GM23338 (cell line): ENCODE results near the gene NELL2. TPM values are rescaled to one million over a fixed set of nuclear protein-coding genes. Genes with fewer than 3 reads are reported as not detected.

Source experiments
- ATAC-seq: fragments of 200-7000 bp; cut with Tn5 transposase; 3 replicates; pipeline ENCODE4 v1.9.1; 2020
- DNase-seq: peaks from one replicate; pipeline ENCODE4 v3.0.0-alpha.2; 2015; ENCODE audit warnings: low spot score
- H2AFZ ChIP-seq: fragments of 200-600 bp; sonication (generic); 2 replicates; pipeline ENCODE4 v1.8.0; 2016; ENCODE audit warnings: antibody characterized with exemption, mild to moderate bottlenecking, moderate library complexity
- H3F3A ChIP-seq: fragments of 200-600 bp; sonication (generic); replicated peaks from 2 replicates; pipeline ENCODE4 v1.8.0; 2017; ENCODE audit warnings: antibody characterized with exemption, mixed run types, low read depth
- H3K27ac ChIP-seq: fragments of 200-600 bp; sonication (generic); 2 replicates; pipeline ENCODE4 v1.6.1; 2016; ENCODE audit warnings: low read depth
- H3K27me3 ChIP-seq: fragments of 200-600 bp; sonication (generic); 2 replicates; pipeline ENCODE4 v1.8.0; 2016; ENCODE audit warnings: mild to moderate bottlenecking, mixed run types, moderate library complexity; ENCODE audit not compliant: insufficient read depth
- H3K36me3 ChIP-seq: fragments of 200-600 bp; sonication (generic); 2 replicates; pipeline ENCODE4 v1.8.0; 2016; ENCODE audit warnings: mild to moderate bottlenecking; ENCODE audit not compliant: insufficient read depth
- H3K4me1 ChIP-seq: fragments of 200-600 bp; sonication (generic); 2 replicates; pipeline ENCODE4 v1.8.0; 2016; ENCODE audit warnings: mild to moderate bottlenecking, moderate library complexity; ENCODE audit not compliant: insufficient read depth
- H3K4me2 ChIP-seq: fragments of 200-600 bp; sonication (generic); 2 replicates; pipeline ENCODE4 v1.7.1; 2017; ENCODE audit warnings: mixed run types
- H3K4me3 ChIP-seq: fragments of 200-600 bp; sonication (generic); 2 replicates; pipeline ENCODE4 v1.6.1; 2016; ENCODE audit warnings: mixed run types
- H3K79me2 ChIP-seq: fragments of 200-600 bp; sonication (generic); replicated peaks from 2 replicates; pipeline ENCODE4 v1.8.0; 2017; ENCODE audit warnings: mild to moderate bottlenecking; ENCODE audit not compliant: insufficient read depth
- H3K9me2 ChIP-seq: fragments of 200-600 bp; sonication (generic); 2 replicates; pipeline ENCODE4 v1.8.0; 2017; ENCODE audit not compliant: insufficient read depth
- H4K20me1 ChIP-seq: fragments of 200-600 bp; sonication (generic); replicated peaks from 2 replicates; pipeline ENCODE4 v1.8.0; 2017; ENCODE audit warnings: mild to moderate bottlenecking; ENCODE audit not compliant: insufficient read depth
- H3K27ac Mint-ChIP-seq: 2 replicates; pipeline ENCODE4 v1.8.0; 2020; ENCODE audit warnings: inconsistent platforms, mild to moderate bottlenecking, moderate library complexity, mixed read lengths
- H3K27me3 Mint-ChIP-seq: 3 replicates; pipeline ENCODE4 v1.8.0; 2022; ENCODE audit warnings: low read depth, mild to moderate bottlenecking, moderate library complexity, mixed read lengths, inconsistent platforms; ENCODE audit not compliant: insufficient read depth, poor library complexity
- H3K36me3 Mint-ChIP-seq: 3 replicates; pipeline ENCODE4 v1.8.0; 2021; ENCODE audit warnings: low read depth, mild to moderate bottlenecking, inconsistent platforms, moderate library complexity, mixed read lengths
- H3K4me1 Mint-ChIP-seq: 3 replicates; pipeline ENCODE4 v1.8.0; 2020; ENCODE audit warnings: mild to moderate bottlenecking, inconsistent platforms, mixed read lengths
- H3K4me3 Mint-ChIP-seq: 3 replicates; pipeline ENCODE4 v1.8.0; 2021; ENCODE audit warnings: moderate library complexity, mild to moderate bottlenecking, inconsistent platforms, mixed read lengths
- H3K9me3 Mint-ChIP-seq: 3 replicates; pipeline ENCODE4 v1.8.0; 2020; ENCODE audit warnings: moderate library complexity, mild to moderate bottlenecking, inconsistent platforms, mixed read lengths
- CREB1 ChIP-seq: fragments of 250-450 bp; sonication (Bioruptor Pico); IDR thresholded peaks from 2 replicates; pipeline ENCODE4 v1.5.0; 2020; ENCODE audit warnings: low read depth, mild to moderate bottlenecking, moderate library complexity
- CTCF ChIP-seq, 2 experiments: fragments of 200-600 bp in 1 of 2; sonication (generic) in 1 of 2; conservative IDR thresholded peaks; 2 replicates each; pipeline versions ENCODE4 v1.5.1 to v1.6.1; 2016 to 2017; ENCODE audit warnings: antibody characterized with exemption in 2 of 2, low read depth in 2 of 2, mild to moderate bottlenecking in 2 of 2, moderate library complexity in 1 of 2
- ETS1 ChIP-seq: IDR thresholded peaks from 2 replicates; pipeline ENCODE4 v1.6.1; 2016; ENCODE audit warnings: antibody characterized with exemption
- EZH2 ChIP-seq: fragments of 200-600 bp; sonication (generic); IDR thresholded peaks from one replicate; pipeline ENCODE4 v1.8.0; 2017; ENCODE audit warnings: antibody characterized with exemption, mild to moderate bottlenecking, low read depth; ENCODE audit not compliant: unreplicated experiment
- EZH2phosphoT487 ChIP-seq: fragments of 200-600 bp; sonication (generic); IDR thresholded peaks from one replicate; pipeline ENCODE4 v1.8.1; 2018; ENCODE audit warnings: antibody characterized with exemption; ENCODE audit not compliant: unreplicated experiment
- JUNB ChIP-seq: IDR thresholded peaks from one replicate; pipeline ENCODE4 v1.6.1; 2016; ENCODE audit warnings: antibody characterized with exemption; ENCODE audit not compliant: unreplicated experiment
- NANOG ChIP-seq: IDR thresholded peaks from 2 replicates; pipeline ENCODE4 v1.6.1; 2016; ENCODE audit warnings: antibody characterized with exemption, borderline replicate concordance
- POLR2AphosphoS5 ChIP-seq: IDR thresholded peaks from 2 replicates; pipeline ENCODE4 v1.6.1; 2016; ENCODE audit warnings: antibody characterized with exemption, low read depth
- REST ChIP-seq: IDR thresholded peaks from one replicate; pipeline ENCODE4 v1.6.1; 2018; ENCODE audit warnings: antibody characterized with exemption; ENCODE audit not compliant: unreplicated experiment
- STAT1 ChIP-seq: IDR thresholded peaks from one replicate; pipeline ENCODE4 v1.6.1; 2016; ENCODE audit warnings: antibody characterized with exemption; ENCODE audit not compliant: unreplicated experiment
- ZNF114 ChIP-seq: fragments of 250-450 bp; sonication (Bioruptor Pico); IDR thresholded peaks from 2 replicates; pipeline ENCODE4 v1.5.0; 2020; ENCODE audit warnings: mild to moderate bottlenecking, moderate library complexity
- ZNF331 ChIP-seq: fragments of 250-450 bp; sonication (Bioruptor Pico); IDR thresholded peaks from 2 replicates; pipeline ENCODE4 v1.5.0; 2020; ENCODE audit warnings: low read depth, mild to moderate bottlenecking, moderate library complexity
- ZNF462 ChIP-seq: fragments of 250-450 bp; sonication (Bioruptor Pico); IDR thresholded peaks from 2 replicates; pipeline ENCODE4 v1.5.0; 2020; ENCODE audit warnings: mild to moderate bottlenecking, moderate library complexity
- polyA plus RNA-seq: library from polyadenylated mRNA; unstranded; fragments of >200 nt; fragmentation: Nextera tagmentation; extraction: Ambion mirVana; gene quantifications from 2 replicates; pipeline ENCODE4 v1.2.1, GENCODE V29; 2016
- total RNA-seq: library from RNA; depleted of rRNA; stranded (reverse); fragments of >200 nt; shearing (Covaris generic); gene quantifications from 2 replicates; pipeline ENCODE4 v1.2.3, GENCODE V29; 2014

The NELL2 gene
- total and polyA plus RNA-seq, 2 experiments from 2014 or later: 25.1 to 99.5 TPM

GRCh38 chr12:44460261-44460660, 415.9 kb downstream of the NELL2 start:
- Mint-ChIP-seq H3K4me3 (no peak overlapping the region), H3K9me3 (no peaks in the 10 kb centered on the region), H3K36me3 (no peaks in the 10 kb centered on the region), H3K27me3 (no peaks in the 10 kb centered on the region), H3K4me1 (peaks cover 12% of the 10 kb centered on the region), H3K27ac (no peak overlapping the region)
- H3K4me1 ChIP-seq: peaks cover 11% of the 10 kb centered on the region
- H2AFZ ChIP-seq: no peak overlapping the region
- no peak for TF ChIP-seq CREB1 (CRISPR knock-in tag)
- no peak for TF ChIP-seq JUNB
- no peak for TF ChIP-seq EZH2phosphoT487
- TF ChIP-seq EZH2: no peak
- TF ChIP-seq ZNF114 (CRISPR knock-in tag): no peak
- TF ChIP-seq CTCF (conservative IDR thresholded peaks at IDR 0.05; ENCODE audit: low read depth in 2 of 2): no peak
- no peak for TF ChIP-seq POLR2AphosphoS5
- TF ChIP-seq REST: no peak
- TF ChIP-seq ZNF462 (CRISPR knock-in tag): no peak
- no peak for TF ChIP-seq ZNF331 (CRISPR knock-in tag)
- no peak for TF ChIP-seq ETS1
- TF ChIP-seq STAT1: no peak
- no peak for TF ChIP-seq NANOG
- no peak for DNase-seq
- H3K27ac ChIP-seq: no peak overlapping the region
- H3K9me2 ChIP-seq: no peaks in the 10 kb centered on the region
- H3K27me3 ChIP-seq: no peaks in the 10 kb centered on the region
- ATAC-seq: no peak
- H3F3A ChIP-seq: no peaks in the 10 kb centered on the region
- H4K20me1 ChIP-seq: no peaks in the 10 kb centered on the region
- no peak overlapping the region for H3K4me2 ChIP-seq
- H3K36me3 ChIP-seq: no peaks in the 10 kb centered on the region
- H3K4me3 ChIP-seq: no peak overlapping the region
- H3K79me2 ChIP-seq: no peaks in the 10 kb centered on the region
